HFF-Myc (cell line): Measurements from ENCODE around the gene HSPB3.

ENCODE experiments used
- DNase-seq: peaks from one replicate; pipeline ENCODE4 v3.0.0-alpha.2; 2011; ENCODE audit warnings: low read depth; ENCODE audit errors: extremely low read depth
- H3K4me3 ChIP-seq: replicated peaks from 2 replicates; pipeline ENCODE4 v1.5.1; 2011; ENCODE audit warnings: low read depth, mild to moderate bottlenecking, control low read depth, low read length
- TF ChIP-seq, protein P1 (sequence below): IDR thresholded peaks from 2 replicates; pipeline ENCODE4 v1.5.1; 2012; ENCODE audit warnings: mild to moderate bottlenecking, low read depth, low read length, control low read depth; ENCODE audit errors: missing control alignments

The HSPB3 gene

DNA sequence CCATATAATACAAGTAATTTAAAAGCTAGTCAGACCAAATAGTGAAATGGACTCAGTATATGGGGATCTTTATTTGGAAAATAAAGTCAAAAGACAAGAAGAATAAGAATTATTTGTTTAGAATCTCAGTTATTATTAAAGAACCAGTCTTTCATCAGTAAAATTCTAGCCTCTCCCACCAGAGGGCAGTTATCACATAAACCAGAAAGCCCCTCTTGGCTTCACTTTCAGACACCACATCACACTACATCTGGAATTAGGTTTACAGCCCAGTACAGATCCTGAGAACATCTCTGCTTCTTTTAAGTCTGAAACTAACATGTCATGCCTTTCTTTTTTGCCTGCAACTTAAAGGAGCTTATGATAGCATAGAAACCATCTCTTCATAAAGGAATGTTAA is 12.2 kb upstream of the HSPB3 start:
- TF ChIP-seq, protein P1, sequence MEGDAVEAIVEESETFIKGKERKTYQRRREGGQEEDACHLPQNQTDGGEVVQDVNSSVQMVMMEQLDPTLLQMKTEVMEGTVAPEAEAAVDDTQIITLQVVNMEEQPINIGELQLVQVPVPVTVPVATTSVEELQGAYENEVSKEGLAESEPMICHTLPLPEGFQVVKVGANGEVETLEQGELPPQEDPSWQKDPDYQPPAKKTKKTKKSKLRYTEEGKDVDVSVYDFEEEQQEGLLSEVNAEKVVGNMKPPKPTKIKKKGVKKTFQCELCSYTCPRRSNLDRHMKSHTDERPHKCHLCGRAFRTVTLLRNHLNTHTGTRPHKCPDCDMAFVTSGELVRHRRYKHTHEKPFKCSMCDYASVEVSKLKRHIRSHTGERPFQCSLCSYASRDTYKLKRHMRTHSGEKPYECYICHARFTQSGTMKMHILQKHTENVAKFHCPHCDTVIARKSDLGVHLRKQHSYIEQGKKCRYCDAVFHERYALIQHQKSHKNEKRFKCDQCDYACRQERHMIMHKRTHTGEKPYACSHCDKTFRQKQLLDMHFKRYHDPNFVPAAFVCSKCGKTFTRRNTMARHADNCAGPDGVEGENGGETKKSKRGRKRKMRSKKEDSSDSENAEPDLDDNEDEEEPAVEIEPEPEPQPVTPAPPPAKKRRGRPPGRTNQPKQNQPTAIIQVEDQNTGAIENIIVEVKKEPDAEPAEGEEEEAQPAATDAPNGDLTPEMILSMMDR: peak; percentile 50
- DNase-seq: no peak
- no peak overlapping the region for H3K4me3 ChIP-seq

DNA sequence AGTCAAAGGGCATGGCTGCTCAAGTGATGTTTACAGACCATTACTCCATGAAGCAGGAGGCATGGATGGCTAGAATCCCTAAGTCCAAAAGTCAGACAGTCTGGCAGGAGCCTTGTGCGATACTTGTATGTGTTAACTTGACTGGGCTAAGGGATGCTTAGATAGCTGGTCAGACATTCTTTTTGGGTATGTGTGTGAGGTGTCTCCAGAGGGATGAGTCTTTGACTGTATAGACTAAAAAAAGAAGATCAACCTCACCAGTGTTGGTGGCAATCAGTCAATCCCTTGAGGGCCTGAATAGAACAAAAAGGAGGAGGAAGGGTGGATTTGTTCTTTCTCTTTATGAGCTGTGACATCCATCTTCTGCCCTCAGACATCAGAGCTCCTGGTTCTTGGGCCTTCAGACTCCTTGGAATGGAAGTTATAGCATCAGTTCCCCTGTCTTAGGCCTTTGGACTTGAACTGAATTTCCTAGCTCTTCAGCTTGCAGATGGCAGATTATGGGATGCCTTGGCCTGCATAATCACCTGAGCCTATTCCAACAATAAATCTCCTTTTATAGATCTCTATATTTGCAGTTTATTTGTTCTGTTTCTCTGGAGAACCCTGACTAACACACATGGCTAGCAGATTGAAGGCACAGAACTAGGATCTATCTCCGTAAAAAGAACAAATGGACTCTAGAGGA is 9.7 kb upstream of the HSPB3 start:
- DNase-seq: no peak
- H3K4me3 ChIP-seq: no peak overlapping the region
- TF ChIP-seq, protein P1: no peak

DNA sequence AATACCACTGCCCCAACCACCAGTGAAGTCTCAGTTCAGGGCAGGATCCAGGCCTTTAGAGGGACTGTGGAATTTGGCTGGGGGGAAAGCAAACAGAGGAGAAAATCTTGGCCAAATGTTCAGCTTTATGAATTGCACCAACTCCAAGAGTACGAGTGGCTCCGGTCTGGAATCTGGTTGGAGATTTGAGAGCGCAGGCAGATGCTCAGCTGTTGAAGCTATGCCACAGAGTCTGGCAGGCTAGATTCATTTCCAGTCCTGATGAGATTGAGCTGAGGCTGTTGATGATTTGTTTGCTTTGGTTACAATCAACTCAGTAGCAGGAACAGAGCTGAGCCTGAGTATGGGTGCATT is 9.1 kb upstream of the HSPB3 start:
- no peak for DNase-seq
- H3K4me3 ChIP-seq: no peak overlapping the region
- TF ChIP-seq, protein P1: no peak

DNA sequence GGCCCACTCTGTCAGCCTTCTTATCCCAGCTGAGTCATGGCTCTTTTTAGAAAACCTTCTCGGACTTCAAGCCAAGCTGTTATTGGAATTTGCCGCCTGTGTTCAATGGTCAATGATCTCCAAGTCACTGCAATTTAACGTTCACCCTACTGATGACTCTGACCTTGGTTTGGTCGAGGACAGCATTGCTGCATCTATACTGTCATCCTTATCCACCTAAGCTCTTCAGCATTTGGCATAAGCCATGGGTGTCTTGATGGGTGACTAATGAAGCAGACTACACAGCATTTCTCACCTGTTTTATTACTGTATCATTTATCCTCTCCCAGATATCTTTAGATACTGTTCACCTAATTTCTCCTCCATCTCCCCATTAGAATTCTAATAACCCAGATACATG is 5.6 kb upstream of the HSPB3 start:
- TF ChIP-seq, protein P1: no peak
- H3K4me3 ChIP-seq: no peak overlapping the region
- DNase-seq: no peak

DNA sequence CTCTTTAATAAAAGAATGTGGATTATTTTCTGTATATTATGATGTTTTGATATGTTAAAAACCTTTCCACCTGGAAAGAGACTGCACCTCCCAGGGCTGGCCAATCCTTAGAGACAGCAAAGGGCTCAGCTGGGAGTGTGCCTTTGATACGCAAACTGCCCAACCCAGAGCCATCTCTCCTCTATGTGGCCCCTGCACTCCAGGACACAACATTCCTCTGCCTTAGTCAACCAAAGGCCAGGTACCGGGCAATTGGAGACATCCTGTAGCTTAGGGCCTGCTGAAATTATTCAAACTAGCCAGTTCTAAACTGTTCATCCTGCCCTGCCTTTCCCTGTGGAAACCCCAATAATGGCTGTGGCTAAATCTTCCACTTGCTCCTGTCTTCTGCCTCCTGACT is 5.0 kb upstream of the HSPB3 start:
- no peak overlapping the region for H3K4me3 ChIP-seq
- no peak for DNase-seq
- TF ChIP-seq, protein P1: no peak

DNA sequence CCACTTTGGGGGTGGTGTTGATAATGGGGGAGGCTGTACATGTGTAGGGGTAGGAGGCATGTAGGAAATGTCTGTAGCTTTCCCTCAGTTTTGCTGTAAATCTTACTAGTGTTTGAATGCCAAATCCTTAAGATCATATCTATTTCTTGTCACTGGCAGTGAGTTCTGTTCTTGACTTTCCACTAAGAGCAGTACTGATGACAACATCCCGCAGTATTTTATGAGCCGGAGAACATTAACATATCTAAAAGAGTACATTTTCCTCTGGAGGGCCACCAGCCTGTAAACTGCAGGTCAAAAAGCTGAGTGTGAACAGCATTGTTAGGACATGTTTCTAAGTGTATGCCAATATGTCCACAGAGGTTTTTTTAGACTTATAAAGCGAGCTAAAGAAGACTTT is 2.5 kb upstream of the HSPB3 start:
- DNase-seq: no peak
- TF ChIP-seq, protein P1: no peak
- H3K4me3 ChIP-seq: no peak overlapping the region

DNA sequence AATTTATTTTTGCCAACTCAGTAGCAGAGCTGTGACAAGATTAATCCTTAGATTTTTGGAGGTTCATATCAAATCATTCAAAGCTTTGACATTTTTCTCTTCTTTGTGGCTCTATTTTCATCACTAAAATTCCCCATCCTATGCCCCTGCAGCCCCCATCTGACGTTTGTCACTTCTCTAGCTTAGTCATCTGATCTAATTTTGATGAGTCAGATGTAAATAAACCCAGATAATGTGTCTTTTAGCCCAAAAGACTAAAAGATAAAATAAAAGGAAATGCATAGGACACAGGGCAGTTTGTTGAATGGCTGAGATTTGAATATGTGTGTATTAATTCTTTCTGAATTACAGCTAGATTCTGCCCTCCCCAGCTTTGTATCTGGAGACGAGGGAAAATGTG is 897 bp upstream of the HSPB3 start:
- H3K4me3 ChIP-seq: no peak overlapping the region
- TF ChIP-seq, protein P1: no peak
- DNase-seq: no peak
